Tongue (tissue), 2 donors: Measurements from ENCODE around the gene ZNF334. TPM values are rescaled to one million over a fixed set of nuclear protein-coding genes. Genes with fewer than 3 reads are reported as not detected.
A peak's percentile ranks its signal among the peaks of the same experiment; 100 is the strongest.

Source experiments
- DNase-seq: peaks from one replicate; pipeline ENCODE4 v3.0.0-alpha.2; 2015
- total RNA-seq: library from RNA; depleted of rRNA; stranded (reverse); fragments of >200 nt; gene quantifications from one replicate; pipeline ENCODE4 v1.2.3, GENCODE V29; 2014

ZNF334 gene
- 6.7 TPM for total RNA-seq

DNA sequence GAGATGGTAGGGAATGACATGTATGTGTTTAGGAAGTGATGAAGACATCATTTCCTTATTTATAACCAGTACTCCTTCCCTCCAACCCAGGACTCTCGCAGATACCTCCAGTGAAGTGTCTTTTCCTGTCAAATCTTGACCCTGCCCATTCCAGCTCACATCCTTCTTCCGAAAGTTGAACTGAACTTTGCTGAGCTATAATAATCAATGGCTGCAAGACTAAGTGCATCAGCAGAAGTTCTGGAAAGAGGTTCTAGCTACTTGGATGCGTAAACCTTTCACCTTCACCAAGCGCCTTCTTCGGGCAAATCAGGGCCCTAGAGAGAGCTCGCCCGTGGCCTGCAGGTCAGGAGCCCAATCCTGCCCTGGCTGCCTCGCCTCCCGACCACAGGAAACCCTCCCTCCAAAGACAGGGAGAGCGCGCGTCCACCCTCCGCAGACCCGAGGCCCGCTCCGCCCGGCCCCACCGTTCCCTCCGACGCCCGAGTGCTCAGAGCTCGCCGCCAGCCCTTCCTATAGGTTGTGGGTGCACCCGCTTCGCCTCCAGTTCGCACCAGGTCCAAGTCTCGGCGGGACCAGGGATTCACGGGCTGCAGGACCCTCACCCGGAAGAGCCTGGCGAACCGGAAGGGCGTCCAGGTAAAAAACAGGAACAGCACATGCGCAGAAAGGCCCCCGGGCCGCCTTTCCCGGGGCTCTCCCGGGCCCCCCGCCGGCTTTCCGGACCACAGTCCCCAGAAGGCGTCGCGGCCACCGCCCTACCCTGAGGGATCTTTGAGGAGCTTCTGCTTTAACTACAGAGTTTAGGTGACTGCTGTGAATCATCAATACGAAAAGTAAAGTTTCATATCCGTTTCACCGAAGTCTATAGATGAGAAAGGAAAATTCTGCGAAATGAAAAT lies at the start of gene ZNF334:
ZNF334 (minus strand) TSS at position 617 of the 902 bp plus-strand sequence. CDS start 1,457 bp downstream, outside the sequence.
- peak; percentile 91 for DNase-seq

DNA sequence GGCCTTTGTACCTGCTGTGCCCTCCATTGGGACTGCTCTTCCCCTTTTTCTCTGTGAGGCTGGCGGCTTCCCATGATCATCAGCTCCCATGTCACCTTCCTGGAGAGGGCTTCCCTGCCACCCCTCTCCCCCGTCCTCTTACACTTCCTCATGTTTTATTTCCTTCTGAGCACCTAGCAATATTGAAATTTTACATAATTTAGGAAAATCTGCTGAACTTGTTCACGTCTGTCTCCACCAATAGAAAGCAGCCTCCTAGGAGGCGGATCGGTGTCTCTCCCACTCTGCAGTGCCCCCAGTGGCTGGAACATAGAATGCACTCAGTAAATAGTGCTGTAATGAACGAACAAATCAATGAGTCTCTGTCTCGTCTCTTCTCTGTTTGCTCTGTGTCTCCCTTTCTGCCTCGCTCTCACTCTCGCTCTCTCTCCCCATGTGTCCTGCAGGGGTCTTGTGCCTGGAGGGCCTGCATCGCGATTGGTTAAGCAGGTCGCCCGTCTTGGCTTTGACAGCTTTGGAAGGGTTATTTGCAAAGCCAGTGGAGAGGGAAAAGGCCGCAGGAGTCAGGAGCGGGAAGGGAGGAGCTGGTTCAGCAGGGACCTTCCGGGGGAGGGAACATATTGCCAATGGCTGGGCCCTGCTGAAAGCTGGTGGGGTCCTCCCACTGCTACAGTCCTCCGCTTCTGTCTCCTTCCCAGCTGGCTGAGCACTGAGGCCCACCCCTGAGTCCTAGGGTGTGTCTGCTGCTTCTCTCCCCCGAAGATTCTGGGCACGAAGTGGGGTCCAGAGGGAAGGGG lies 49.2 kb upstream of the ZNF334 start:
- DNase-seq, result peak; percentile 92

DNA sequence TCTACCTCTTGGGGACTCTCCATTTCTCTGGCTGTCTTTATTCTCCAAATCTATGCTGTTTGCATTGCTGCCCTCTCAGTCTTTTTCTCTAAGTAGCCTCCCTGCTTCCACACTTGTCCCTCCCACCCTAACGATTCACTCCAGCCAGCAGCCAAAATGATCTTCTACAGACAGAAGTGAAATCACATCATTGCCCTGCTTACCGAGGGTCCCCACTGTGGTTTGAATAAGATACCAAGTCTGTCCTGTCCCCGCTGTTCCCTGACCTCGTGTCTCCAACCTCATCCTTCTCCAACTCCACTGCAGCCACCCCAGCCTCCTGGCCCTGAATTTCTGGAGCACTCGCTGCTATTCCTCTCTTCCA lies 48.6 kb upstream of the ZNF334 start:
- DNase-seq, result no peak

DNA sequence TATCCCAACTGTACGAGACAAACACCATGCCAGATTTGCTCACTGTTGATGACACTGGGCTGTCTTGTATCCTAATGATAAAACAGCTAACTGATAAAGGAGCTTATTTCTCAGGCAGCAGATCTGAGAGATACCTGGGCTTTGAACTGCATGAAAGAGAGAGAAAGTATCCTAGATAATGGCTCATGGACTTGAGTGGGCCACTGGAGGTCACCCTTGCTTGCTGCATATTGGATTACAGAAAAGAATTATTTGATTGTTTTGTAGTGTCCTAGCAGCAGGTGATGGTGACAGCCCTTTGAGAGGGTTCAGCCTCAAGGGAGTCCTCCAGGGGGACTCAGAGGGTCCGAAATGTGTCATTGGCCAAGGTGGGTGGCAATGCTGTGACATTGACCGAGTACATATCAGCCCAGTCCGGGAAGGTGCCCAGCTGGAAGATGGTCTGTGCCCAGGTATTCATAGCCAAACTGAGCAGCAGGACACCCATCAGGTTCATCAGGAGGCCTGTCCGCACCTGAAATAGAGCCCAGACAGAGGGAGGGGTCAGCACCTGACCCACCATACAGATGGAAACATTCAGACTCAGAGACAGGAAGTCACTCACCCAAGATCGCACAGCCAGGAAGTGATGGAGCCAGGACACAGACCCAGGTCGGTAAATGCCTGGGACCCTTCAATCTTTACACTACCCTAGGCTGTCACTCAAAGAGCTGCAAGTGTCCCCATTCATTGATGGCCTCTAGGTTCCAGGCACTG lies 46.5 kb upstream of the ZNF334 start:
- no peak for DNase-seq

DNA sequence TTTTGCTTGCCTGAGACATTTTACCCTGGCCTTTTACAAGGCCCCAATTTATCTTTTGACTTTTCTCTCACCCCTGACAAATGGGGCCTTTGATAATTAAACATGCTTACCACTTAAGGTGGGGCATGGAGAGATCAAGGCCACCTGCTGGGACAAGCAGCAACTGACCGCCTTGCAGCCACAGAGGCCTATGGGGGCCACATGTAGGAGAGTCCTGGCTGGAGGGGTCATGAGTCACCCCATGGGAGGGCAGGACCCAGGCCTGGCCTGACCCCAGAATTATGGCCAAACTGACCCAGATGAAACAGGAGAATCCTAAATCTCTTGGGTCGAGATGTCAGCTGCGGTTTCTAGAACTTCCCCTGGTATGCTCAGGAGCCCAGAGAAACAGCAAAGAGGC lies 45.6 kb upstream of the ZNF334 start:
- DNase-seq, result no peak

DNA sequence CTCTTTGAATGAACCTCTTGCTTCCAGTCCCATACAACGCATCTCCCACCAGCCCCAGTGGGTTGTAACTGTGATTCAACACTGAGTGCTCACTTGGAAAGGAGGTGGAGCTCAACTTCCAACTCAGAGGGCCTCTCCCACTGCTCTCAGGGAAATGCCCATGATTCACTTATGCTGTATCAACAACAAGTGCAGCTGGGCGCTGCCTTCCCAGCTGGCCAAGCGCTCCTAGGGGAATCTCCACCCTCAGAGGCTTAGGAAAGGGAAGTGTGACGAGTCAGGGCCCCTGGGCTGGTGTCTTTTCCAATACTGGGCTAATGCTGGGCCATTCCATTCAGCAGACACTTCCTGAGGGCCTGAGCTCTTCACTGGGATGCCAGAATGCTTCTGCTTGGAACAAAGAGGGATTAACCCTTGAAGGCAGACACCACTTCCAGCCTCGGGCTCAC lies 45.2 kb upstream of the ZNF334 start:
- peak; percentile 48 for DNase-seq

DNA sequence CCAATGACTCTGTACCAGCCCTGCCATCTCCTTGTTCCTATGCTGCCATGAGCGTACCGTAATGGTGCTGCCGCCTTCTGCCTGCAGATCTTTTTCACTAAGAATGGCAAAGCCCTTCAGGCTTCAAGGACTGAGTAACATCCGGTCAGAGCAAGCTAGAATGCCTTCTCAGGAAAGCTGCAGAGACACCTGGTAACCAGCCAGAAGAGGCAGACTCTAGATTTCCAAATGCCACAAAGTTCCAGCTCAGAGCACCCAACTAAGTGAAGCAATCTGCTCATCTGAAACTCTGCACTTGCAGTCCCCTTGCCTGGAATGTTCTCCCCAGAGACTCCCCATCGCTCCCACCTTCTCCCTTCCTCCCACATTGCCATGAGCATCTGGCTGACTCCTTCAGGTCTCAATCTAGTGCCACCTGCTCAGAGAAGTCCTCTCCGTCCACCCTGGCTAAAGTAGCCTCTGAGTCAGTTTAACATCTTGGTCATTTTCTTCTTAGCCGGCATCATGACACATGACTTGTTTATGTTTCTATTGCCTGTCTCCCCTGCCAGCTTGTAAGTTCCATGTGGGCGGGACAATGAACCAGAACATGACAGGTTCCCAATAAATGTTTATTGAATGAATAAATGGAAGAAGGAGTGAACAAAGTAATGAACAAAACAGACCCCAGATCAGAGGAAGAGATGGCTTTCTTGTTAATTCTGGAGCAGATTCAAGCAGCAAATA lies 44.0 kb upstream of the ZNF334 start:
- no peak for DNase-seq

DNA sequence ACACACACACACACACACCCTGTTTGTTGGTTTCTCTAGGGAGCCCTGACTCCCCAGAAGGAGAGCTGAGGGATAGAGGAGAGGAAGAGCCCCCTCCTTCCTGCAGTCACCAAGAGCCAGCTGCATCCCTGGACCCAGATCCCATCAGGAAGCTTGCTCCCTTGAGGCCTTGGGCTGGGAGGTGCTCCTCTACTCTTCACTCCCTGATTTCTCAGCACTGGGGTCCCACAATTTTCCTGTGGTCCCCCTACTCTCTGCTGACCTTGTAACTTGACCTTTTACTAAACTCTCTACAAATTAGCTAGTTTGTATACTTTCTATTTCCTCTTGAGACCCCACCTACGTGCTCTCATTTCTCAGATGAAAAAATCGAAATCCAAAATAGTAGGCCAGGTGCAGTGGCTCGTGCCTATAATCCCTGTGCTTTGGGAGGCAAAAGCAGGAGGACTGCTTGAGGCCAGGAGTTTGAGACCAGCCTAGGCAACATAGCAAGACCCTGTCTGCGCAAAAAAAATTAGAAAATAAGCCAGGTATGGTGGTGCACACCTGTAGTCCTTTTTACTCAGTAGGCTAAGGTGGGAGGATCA lies 42.1 kb upstream of the ZNF334 start:
- DNase-seq, result no peak

DNA sequence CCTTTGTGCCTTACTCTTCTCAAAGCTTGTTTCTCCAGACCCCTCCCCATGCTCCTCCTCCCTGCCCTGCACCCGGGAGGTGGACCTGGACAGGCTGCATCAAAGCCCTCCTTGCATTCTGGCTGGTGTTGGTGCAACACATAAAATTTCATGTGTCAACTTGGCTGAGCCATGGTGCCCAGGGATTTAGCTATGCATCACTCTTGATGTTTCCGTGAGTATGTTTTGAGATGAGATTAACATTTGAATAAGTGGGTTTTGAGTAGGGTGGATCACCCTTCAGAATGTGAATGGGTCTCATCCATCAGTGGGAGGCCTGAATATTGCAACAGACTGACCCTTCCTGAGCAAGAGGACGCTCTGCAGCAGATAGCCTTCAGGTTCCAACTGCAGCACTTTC lies 41.5 kb upstream of the ZNF334 start:
- no peak for DNase-seq

DNA sequence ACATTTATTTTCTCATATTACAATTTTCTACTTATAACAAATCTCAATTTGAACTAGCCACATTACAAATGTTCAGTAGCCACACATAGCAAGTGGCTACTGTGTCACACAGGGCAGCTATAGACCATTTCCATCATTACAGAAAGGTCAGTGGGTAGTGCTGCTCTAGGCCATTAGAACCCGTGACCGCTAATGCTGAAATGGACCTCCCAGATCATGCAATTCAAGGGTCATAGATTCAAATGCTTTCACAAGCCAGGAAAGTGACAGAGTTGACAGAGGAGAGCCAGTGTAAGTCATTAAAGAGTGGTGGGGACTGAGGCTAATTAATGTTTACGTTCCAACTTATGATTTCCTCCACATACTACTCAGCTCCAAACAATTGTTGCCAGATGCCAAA lies 40.6 kb upstream of the ZNF334 start:
- DNase-seq, result no peak

DNA sequence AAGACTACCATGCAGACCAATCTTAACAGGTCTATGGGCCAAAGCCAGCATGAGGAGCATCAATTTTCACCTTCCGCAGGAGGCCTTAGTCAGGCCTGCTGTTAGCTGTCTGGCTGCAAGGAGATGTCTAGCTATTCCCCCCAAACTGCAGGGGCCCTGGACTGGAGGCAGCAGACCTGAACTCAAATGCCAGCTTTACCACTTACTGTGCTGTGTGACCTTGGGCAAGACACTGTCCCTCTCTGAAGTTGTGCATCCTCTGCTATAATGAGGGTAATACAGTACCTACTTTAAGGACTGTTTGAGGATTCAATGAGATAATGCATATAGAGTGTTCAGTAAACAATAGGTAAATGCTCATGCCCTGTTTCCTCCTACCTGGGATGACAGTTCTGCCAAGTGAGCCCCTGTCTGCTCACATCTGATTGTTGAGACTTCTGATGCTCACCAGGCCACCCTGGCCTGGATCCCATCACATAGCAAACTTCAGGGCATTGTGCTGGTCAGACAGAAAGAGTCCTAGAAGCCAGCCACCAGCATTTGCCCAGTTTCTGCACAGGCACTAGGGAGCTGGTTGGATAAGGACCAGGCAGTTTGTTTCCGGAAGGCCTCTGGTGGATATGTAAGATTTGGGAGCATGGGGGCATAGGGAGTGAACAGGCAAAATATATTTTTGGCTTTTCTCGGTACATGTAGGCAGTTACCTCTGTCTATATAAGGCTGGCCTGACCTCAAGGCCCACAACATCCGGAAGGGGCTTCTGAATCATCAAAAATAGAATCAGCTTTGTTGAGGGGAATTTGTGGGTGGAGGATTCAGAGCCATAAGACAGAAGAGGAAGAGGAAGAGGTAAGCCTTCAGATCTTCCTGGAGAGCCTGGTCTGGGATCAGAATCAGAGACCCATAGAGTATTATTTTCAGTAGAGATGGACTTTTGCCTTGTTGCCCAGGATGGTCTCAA lies 39.4 kb upstream of the ZNF334 start:
- DNase-seq, result no peak

DNA sequence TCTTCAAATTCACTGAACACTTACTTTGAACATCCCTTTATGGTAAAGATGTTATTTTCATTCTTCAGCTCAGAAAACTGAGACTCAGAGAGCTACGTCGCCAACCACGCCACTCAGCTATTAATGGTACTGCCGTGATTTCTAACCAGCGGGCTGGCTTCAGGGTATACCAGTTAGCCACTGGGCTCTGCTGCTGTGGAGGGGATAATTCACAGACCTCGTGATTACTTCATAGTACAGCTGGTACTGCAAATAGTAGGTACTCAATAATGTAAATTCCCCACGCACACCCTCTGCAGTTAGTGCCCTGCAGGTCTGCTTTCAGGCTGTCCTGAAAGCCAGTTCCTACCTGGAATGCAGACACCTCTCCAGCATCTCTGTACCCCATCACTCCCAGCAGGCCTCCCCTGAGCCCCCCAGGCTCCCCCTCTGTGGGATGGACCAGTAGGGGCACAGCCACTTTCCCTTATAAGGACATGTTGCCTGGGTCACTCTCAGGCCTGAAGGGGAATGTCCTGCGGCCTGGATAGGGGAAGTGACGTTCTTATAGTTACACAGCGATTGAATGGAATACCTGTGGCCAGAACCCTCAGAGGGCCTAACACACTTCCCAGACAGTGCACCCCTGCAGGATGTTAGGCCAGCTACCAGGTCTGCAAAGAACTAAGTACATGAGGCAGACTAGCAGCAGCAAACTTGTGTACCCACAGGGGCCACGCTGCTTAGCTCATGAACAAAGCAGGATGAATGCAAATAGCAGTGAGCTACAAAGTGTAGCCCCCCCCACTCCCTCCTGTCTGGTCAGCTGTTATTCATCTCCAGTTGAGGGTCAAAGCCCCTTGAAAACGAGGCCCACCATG lies 38.4 kb upstream of the ZNF334 start:
- DNase-seq, result no peak

DNA sequence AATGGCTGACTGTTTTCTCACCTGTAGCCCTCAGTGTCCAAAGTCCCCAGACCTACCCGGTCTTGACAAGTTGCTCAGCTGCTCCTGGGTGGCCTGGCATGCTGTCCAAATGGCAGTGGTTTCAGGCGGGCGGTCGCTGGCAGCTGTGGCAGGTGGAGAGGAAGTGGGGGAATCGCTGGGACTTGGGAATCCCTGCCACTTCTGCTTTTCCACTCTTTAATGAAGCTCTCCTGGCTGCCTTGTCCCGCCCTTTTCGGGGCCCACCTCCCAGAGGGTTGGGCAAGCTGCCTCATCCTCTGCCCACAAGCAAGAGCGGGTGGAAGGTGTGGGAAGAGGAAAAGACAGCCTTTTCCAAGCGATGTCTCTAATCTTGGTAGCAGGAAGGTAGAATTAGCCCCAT lies 37.1 kb upstream of the ZNF334 start, which contains the start of gene OCSTAMP:
OCSTAMP (minus strand) TSS at position 194 of the 400 bp plus-strand sequence; CDS start at position 100, 94 bp downstream.
- no peak for DNase-seq

DNA sequence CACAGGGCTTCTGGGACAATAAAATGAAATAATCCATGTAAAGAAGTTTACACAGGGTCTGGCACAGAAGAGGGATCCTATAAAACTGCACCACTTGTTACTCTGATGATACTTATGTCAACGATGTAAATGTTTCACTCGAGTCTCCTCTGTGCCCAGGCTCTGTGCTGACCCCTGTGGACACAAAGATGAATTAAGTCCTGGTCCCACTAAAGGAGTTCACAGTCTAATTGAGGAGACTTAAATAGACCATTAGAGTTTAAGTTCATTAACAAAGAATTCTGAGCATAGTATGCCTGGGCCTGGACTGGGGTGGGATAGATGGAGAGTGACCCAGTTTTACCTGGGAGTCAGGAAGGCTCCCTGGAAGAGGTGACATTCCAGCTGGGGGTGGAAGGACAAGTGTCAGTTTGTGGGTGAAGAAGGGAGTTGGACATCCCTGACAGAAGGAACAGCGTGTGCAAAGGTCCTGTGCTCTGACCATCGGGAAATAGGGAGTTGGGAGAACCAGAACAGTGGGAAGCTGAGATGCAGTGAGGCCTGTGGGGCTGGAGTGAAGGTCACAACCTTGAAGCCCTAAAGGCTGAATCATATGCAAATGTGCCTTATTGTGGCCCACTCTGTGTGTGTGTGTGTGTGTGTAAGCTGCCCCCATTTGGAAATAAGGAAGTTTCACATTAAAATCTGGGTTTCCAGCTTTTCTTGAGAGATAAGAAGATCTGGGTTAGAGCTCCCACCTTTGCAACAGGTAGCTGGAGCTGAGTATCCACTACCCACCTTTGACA lies 36.0 kb upstream of the ZNF334 start:
- DNase-seq, result no peak

DNA sequence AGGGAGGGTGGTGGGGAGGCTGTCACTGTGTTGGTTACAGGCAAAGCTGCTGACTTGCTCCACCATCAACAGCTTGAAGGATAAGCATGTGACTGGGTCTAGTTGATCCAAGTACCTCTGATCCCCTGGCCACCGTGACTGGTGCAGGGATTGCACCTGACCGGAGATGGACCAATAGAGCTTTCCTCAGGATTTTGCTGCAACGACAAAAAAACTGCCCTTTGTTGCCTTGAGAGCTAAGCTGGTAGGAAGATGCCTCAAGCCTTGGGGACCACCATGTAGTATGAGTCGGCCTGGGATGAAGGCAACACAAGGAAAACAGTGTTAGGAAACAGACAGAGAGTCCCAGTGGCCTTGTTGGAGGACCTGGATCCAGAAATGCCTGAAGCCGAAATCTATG lies 35.3 kb upstream of the ZNF334 start:
- DNase-seq, result no peak

DNA sequence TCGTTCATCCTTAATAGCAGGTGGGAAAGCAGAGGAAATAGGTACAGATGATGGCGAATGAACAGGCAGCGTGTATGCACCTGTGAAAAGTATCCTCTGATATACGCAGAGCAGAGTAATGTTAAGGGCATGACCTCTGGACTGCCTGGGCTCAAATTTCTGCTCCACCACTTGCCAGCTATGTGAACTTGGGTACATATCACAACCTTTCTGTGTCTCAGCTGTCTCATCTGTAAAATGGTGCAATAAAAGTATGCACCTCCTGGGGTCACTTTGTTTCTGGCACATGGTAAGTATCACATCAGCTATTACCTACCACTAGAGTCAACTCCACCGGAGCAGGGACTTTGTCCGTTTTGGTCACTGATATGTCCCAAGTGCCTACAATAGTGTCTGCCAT lies 34.6 kb upstream of the ZNF334 start:
- DNase-seq, result no peak

DNA sequence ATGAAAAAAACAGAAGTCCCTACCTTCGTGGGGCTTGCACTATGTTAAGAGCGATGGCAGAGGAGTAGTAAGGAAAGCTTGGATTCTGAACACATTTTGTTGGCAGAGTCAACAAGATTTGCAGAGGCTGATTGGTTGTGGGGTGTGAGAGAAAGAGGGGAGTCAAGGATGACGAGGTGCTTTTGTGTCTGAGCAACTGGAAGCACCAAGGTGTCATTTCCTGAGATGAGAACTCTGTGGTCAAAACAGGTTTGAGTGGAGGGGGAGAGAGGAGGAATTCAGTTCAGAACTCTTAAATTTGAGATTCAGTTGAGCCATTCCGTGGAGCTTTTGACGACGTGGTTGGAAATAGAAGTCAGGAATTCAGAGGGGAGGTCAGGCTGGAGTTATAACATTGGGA lies 33.6 kb upstream of the ZNF334 start:
- no peak for DNase-seq

DNA sequence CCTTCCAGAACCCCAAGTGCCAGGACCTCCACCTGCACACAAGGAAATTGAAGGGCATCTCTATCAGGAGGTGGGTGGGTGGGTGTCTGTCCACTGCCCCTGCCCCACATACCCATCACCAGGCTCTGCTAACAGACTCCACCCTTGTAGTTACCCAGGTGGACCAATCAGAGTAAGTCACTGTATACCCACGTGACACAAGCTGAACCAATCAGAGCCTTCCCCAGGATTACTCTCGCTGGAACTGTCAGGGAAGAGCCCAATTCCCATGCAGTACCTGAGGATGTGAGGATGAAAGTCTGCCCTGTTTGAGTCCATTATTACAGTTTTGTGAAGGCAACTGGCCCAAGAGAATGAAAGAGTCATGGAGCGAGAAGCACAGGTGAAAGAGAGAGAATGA lies 32.9 kb upstream of the ZNF334 start:
- DNase-seq, result no peak

DNA sequence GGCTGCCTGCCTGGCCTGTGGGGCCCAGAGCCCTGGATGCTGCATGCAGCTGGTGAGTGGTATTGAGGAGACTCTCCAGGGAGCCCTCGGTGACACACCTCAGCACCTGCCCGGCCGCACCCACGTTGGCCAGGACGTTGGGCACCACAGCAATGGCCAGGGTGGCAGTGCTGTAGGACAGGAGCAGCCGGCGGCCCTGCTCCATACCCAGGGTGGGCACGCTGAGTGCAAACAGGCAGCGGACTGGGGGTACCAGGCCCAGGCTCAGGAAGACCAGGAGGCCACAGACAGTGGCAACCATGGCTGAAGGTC lies 32.4 kb upstream of the ZNF334 start:
- no peak for DNase-seq
